ENCODE data around the gene CACNG5. TPM values are rescaled to one million over a fixed set of nuclear protein-coding genes. Genes with fewer than 3 reads are reported as not detected.

Gene CACNG5
- total and polyA plus RNA-seq, 3 donors from 2014 or later = 0.55 TPM; not detected in 2

- Histone ChIP-seq H3K27me3 (no peaks in the 10 kb centered on the region), H3K4me3 (no peak overlapping the region), H3K9me3 (no peaks in the 10 kb centered on the region), H3K36me3 (ENCODE audit: low read depth, missing control alignments) (no peaks in the 10 kb centered on the region), H3K4me1 (no peaks in the 10 kb centered on the region), H3K27ac (no peak overlapping the region)
- intact Hi-C loops (cut with DNase I; ENCODE audit: low total_unique reads) = no loop called here
- no peak for TF ChIP-seq POLR2A (IDR thresholded peaks at IDR 0.05)
- TF ChIP-seq, protein P1, sequence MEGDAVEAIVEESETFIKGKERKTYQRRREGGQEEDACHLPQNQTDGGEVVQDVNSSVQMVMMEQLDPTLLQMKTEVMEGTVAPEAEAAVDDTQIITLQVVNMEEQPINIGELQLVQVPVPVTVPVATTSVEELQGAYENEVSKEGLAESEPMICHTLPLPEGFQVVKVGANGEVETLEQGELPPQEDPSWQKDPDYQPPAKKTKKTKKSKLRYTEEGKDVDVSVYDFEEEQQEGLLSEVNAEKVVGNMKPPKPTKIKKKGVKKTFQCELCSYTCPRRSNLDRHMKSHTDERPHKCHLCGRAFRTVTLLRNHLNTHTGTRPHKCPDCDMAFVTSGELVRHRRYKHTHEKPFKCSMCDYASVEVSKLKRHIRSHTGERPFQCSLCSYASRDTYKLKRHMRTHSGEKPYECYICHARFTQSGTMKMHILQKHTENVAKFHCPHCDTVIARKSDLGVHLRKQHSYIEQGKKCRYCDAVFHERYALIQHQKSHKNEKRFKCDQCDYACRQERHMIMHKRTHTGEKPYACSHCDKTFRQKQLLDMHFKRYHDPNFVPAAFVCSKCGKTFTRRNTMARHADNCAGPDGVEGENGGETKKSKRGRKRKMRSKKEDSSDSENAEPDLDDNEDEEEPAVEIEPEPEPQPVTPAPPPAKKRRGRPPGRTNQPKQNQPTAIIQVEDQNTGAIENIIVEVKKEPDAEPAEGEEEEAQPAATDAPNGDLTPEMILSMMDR (IDR thresholded peaks at IDR 0.05) = no peak
- 71 to 97% methylated on average over 5 of the region's 5 CpGs for WGBS, 2 donors
- no peak for DNase-seq
Measured at GRCh38 chr17:66842505-66842904, 7.6 kb downstream of the CACNG5 start.

GRCh38 chr17:66842959-66843358 lies 8.0 kb downstream of the CACNG5 start:
- no peak overlapping the region for H3K27ac ChIP-seq
- no peak for DNase-seq
- intact Hi-C loops (cut with DNase I; ENCODE audit: low total_unique reads) = no loop called here
- no peaks in the 10 kb centered on the region for H3K4me1 ChIP-seq
- no peaks in the 10 kb centered on the region for H3K36me3 ChIP-seq (ENCODE audit: low read depth, missing control alignments)
- H3K4me3 ChIP-seq = no peak overlapping the region
- WGBS, 2 donors = 90 to 97% methylated on average over 3 of the region's 3 CpGs
- TF ChIP-seq, protein P1 (IDR thresholded peaks at IDR 0.05) = no peak
- TF ChIP-seq POLR2A (IDR thresholded peaks at IDR 0.05) = no peak
- no peaks in the 10 kb centered on the region for H3K27me3 ChIP-seq
- H3K9me3 ChIP-seq = no peaks in the 10 kb centered on the region

- Histone ChIP-seq H3K4me1 (no peaks in the 10 kb centered on the region), H3K36me3 (ENCODE audit: low read depth, missing control alignments) (no peaks in the 10 kb centered on the region), H3K9me3 (no peaks in the 10 kb centered on the region), H3K27me3 (no peaks in the 10 kb centered on the region), H3K4me3 (no peak overlapping the region), H3K27ac (no peak overlapping the region)
- intact Hi-C loops (cut with DNase I; ENCODE audit: low total_unique reads) = no loop called here
- 80 to 87% methylated on average over 2 to 4 of the region's 4 CpGs for WGBS, 2 donors
- TF ChIP-seq, protein P1 (IDR thresholded peaks at IDR 0.05) = no peak
- no peak for DNase-seq
Measured at GRCh38 chr17:66843627-66844026, 8.7 kb downstream of the CACNG5 start.

DNA sequence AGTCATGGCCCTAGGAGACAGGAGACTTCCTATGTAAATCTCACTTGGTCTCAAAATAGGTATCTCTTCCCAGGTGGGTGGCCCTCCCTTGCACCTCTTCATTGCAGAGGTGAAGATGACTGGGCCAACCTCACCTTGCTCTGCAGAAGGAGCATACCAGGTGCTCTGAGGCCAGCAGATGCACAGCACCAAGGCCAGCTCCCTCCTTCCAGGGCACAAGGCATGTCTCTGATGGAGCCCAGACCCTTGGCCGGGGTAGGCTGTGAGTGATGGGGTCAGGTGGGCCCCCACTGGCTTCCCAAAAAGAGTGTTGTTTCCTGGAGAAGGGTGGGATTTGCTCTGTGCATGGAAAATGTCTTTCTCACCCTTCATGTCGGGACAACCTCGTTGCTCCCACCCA lies 12.8 kb downstream of the CACNG5 start:
- TF ChIP-seq, protein P1 (IDR thresholded peaks at IDR 0.05) = no peak
- no peak for TF ChIP-seq POLR2A (IDR thresholded peaks at IDR 0.05)
- Histone ChIP-seq H3K9me3 (no peaks in the 10 kb centered on the region), H3K4me3 (no peak overlapping the region), H3K4me1 (no peaks in the 10 kb centered on the region), H3K27ac (no peak overlapping the region), H3K36me3 (ENCODE audit: low read depth, missing control alignments) (no peaks in the 10 kb centered on the region), H3K27me3 (no peaks in the 10 kb centered on the region)
- intact Hi-C loops (cut with DNase I; ENCODE audit: low total_unique reads) = no loop called here
- no peak for DNase-seq
- WGBS, 2 donors = 78 to 93% methylated on average over 3 of the region's 3 CpGs

DNA sequence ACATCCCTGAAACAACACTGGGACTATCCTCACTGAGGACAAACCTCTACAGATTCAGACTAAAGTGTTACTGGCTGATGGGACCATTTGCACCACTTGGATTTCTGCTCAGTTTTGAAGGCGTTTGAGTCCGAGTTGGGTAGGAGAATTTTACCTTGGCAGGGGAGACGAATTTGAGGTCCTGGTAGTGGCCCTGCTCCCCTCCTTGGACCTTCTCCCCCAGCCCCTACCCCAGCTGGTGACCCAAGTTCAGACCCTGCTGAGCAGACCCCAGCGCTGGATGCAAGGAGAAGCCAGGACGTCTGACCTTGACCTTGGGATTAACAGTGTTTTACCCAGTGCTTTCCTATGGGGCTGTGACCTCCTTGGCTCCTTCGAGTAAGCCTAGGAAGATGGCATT lies 13.6 kb downstream of the CACNG5 start:
- intact Hi-C loops (cut with DNase I; ENCODE audit: low total_unique reads) = no loop called here
- Histone ChIP-seq H3K27ac (no peak overlapping the region), H3K36me3 (ENCODE audit: low read depth, missing control alignments) (no peaks in the 10 kb centered on the region), H3K4me1 (no peaks in the 10 kb centered on the region), H3K4me3 (no peak overlapping the region), H3K9me3 (no peaks in the 10 kb centered on the region), H3K27me3 (no peaks in the 10 kb centered on the region)
- 87 to 89% methylated on average over 5 to 6 of the region's 6 CpGs for WGBS, 2 donors
- no peak for TF ChIP-seq POLR2A (IDR thresholded peaks at IDR 0.05)
- TF ChIP-seq, protein P1 (IDR thresholded peaks at IDR 0.05) = no peak
- no peak for DNase-seq
